ENCODE data around the gene COQ8B. TPM values are rescaled to one million over a fixed set of nuclear protein-coding genes. Genes with fewer than 3 reads are reported as not detected.
"Not testable (repeated sequence)": the region's sequence is repeated elsewhere in the genome, so short reads cannot be mapped to it uniquely, and the experiment has no call there.

The COQ8B gene
- total and polyA plus RNA-seq, 10 donors = 18.4 to 40.2 (median 32.6) TPM

- H3K9me3 ChIP-seq = no peaks in the 10 kb centered on the region
- WGBS, 5 donors = 93 to 97% (median 94%) methylated on average over 8 of the region's 8 CpGs
- no peaks in the 10 kb centered on the region for H3K36me3 ChIP-seq
- no peak overlapping the region for H3K4me3 ChIP-seq
- no peak for DNase-seq
- no peak overlapping the region for H3K27ac ChIP-seq
- H3K4me1 ChIP-seq = peaks cover 0 to 20% (median 10%) of the 10 kb centered on the region in 6 donors
- peaks cover 0 to 5% (median 0%) of the 10 kb centered on the region in 7 donors for H3K27me3 ChIP-seq (replicated peaks in 1 of 7)
- intact Hi-C loops (cut with DNase I; ENCODE audit: low total_unique reads) = no loop called here
- TF ChIP-seq CTCF (IDR thresholded peaks at IDR 0.05 in 8 of 11, conservative IDR thresholded peaks at IDR 0.05 in 3 of 11) = no peak
Measured at GRCh38 chr19:40650749-40651305, 65.9 kb downstream of the COQ8B start.

- DNase-seq; H3K27ac ChIP-seq; intact Hi-C loops (cut with DNase I; ENCODE audit: low total_unique reads); H3K36me3 ChIP-seq; H3K27me3 ChIP-seq (replicated peaks in 1 of 7); H3K9me3 ChIP-seq; H3K4me3 ChIP-seq: not testable (repeated sequence)
- WGBS, 5 donors = 85 to 94% (median 89%) methylated on average over 9 of the region's 9 CpGs
- peaks cover 0 to 28% (median 13%) of the 10 kb centered on the region in 6 donors for H3K4me1 ChIP-seq
Measured at GRCh38 chr19:40649903-40650675, 66.6 kb downstream of the COQ8B start.

GRCh38 chr19:40646743-40647254 lies 69.9 kb downstream of the COQ8B start:
- H3K4me3 ChIP-seq = peak overlapping the region in 1 of 8 donors; percentile 36
- intact Hi-C loops (cut with DNase I; ENCODE audit: low total_unique reads) = no loop called here
- H3K36me3 ChIP-seq = no peaks in the 10 kb centered on the region
- H3K27ac ChIP-seq = peak overlapping the region in 7 of 8 donors; percentile 61 to 82 (median 78)
- WGBS, 5 donors = 66 to 84% (median 76%) methylated on average over 5 of the region's 5 CpGs
- H3K9me3 ChIP-seq = no peaks in the 10 kb centered on the region
- H3K27me3 ChIP-seq (replicated peaks in 1 of 7) = peaks cover 0 to 5% (median 0%) of the 10 kb centered on the region in 7 donors
- H3K4me1 ChIP-seq = peaks cover 0 to 26% (median 10%) of the 10 kb centered on the region in 6 donors
- no peak for DNase-seq
- TF ChIP-seq POLR2AphosphoS5 (IDR thresholded peaks at IDR 0.05) = no peak
- TF ChIP-seq POLR2A (IDR thresholded peaks at IDR 0.05) = no peak
- TF ChIP-seq CTCF (IDR thresholded peaks at IDR 0.05 in 8 of 11, conservative IDR thresholded peaks at IDR 0.05 in 3 of 11) = no peak

- H3K36me3 ChIP-seq = no peaks in the 10 kb centered on the region
- 82 to 89% (median 86%) methylated on average over 8 of the region's 8 CpGs for WGBS, 5 donors
- no peak for TF ChIP-seq CTCF (IDR thresholded peaks at IDR 0.05 in 8 of 11, conservative IDR thresholded peaks at IDR 0.05 in 3 of 11)
- no peak for TF ChIP-seq POLR2A (IDR thresholded peaks at IDR 0.05)
- TF ChIP-seq POLR2AphosphoS5 (IDR thresholded peaks at IDR 0.05) = no peak
- DNase-seq = no peak
- no peaks in the 10 kb centered on the region for H3K9me3 ChIP-seq
- H3K27me3 ChIP-seq (replicated peaks in 1 of 7) = peaks cover 0 to 5% (median 0%) of the 10 kb centered on the region in 7 donors
- H3K4me1 ChIP-seq = peaks cover 0 to 34% (median 15%) of the 10 kb centered on the region in 6 donors
- intact Hi-C loops (cut with DNase I; ENCODE audit: low total_unique reads) = no loop called here
- H3K4me3 ChIP-seq = no peak overlapping the region
- no peak overlapping the region for H3K27ac ChIP-seq
Measured at GRCh38 chr19:40642757-40643305, 73.9 kb downstream of the COQ8B start.
